Gastrocnemius medialis (tissue), 4 donors: ENCODE results near the gene ERO1B.

Experiments used
- POLR2A ChIP-seq, 2 donors: fragments of 450-650 bp; IDR thresholded peaks; one replicate each; pipeline ENCODE4 v1.6.1; 2017; ENCODE audit warnings: antibody characterized with exemption in 2 of 2, mild to moderate bottlenecking in 2 of 2, moderate library complexity in 2 of 2
- TF ChIP-seq, protein P1 (sequence below), 5 experiments: fragments of 450-650 bp in 3 of 5; fragments of 200-600 bp in 2 of 5; sonication (generic) in 2 of 5; IDR thresholded peaks in 4 of 5; conservative IDR thresholded peaks in 1 of 5; 1 replicate in 4 of 5; 2 replicates in 1 of 5; pipeline ENCODE4 v1.5.1; 2016 to 2019; ENCODE audit warnings: antibody characterized with exemption in 5 of 5, mild to moderate bottlenecking in 3 of 5, moderate library complexity in 3 of 5

DNA sequence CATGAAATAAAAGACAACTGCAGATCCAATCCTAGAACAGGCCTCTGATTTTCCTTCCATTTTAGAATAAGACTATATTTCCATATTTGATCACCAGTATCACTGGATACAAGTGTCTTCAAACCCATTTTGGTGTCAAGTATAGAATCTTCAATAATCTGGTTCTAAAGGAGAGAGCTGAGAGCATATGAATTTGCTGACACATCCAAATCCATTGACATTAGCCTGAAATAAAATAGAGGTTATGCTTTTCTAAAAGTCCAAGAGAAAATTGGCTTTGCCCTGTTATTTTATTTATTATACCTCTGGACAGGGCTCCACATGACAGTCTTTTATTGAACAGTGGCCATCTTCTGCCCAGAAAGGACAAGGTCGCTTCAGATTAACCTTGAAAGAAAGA is 28.6 kb downstream of the ERO1B start:
- TF ChIP-seq, protein P1, sequence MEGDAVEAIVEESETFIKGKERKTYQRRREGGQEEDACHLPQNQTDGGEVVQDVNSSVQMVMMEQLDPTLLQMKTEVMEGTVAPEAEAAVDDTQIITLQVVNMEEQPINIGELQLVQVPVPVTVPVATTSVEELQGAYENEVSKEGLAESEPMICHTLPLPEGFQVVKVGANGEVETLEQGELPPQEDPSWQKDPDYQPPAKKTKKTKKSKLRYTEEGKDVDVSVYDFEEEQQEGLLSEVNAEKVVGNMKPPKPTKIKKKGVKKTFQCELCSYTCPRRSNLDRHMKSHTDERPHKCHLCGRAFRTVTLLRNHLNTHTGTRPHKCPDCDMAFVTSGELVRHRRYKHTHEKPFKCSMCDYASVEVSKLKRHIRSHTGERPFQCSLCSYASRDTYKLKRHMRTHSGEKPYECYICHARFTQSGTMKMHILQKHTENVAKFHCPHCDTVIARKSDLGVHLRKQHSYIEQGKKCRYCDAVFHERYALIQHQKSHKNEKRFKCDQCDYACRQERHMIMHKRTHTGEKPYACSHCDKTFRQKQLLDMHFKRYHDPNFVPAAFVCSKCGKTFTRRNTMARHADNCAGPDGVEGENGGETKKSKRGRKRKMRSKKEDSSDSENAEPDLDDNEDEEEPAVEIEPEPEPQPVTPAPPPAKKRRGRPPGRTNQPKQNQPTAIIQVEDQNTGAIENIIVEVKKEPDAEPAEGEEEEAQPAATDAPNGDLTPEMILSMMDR (IDR thresholded peaks at IDR 0.05 in 4 of 5, conservative IDR thresholded peaks at IDR 0.05 in 1 of 5), result no peak
- TF ChIP-seq POLR2A (IDR thresholded peaks at IDR 0.05), result no peak
